ENCODE results near the gene LAMTOR1.

Gene LAMTOR1

GRCh38 chr11:72067676-72068075, 35.4 kb downstream of the LAMTOR1 start:
- H3K4me1 ChIP-seq (ENCODE audit: control insufficient read depth, insufficient read depth, low read length) = peaks cover 23% of the 10 kb centered on the region

DNA sequence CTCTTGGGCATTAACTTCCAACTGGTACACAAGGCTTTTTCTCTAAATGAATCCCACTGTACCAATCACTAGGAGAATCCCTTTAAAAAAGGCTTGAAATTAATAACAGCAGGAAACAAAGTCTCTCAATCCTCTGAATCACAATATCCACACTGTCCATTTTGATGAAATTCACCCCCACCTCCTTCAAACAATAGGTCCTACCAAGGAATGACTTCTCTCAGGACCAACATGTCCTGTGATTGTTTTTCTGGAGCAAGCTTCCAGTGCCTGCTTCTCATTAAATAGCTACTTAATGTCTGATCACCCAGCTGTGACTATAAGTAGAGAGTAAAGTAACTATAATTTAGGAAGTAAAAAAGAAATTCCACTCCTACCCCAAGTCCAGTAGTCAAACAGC, 35.8 kb downstream of the LAMTOR1 start:
- Histone ChIP-seq H3K4me3 (ENCODE audit: low read depth, low read length) (no peak overlapping the region), H3K4me1 (ENCODE audit: control insufficient read depth, insufficient read depth, low read length) (peaks cover 20% of the 10 kb centered on the region), H3K36me3 (ENCODE audit: control insufficient read depth, insufficient read depth, low read length) (peaks cover 24% of the 10 kb centered on the region), H3K9me3 (ENCODE audit: control insufficient read depth, insufficient read depth, low read depth, low read length) (no peaks in the 10 kb centered on the region), H3K9ac (ENCODE audit: low read length) (no peak overlapping the region), H3K27ac (ENCODE audit: low read depth, low read length) (no peak overlapping the region), H3K27me3 (ENCODE audit: control insufficient read depth, insufficient read depth, low read length) (no peaks in the 10 kb centered on the region)

More at GRCh38 chr11:72067676-72068075, 35.4 kb downstream of the LAMTOR1 start:
- no peaks in the 10 kb centered on the region for H3K27me3 ChIP-seq (ENCODE audit: control insufficient read depth, insufficient read depth, low read length)
- no peak overlapping the region for H3K9ac ChIP-seq (ENCODE audit: low read length)
- H3K4me3 ChIP-seq (ENCODE audit: low read depth, low read length) = no peak overlapping the region
- peaks cover 24% of the 10 kb centered on the region for H3K36me3 ChIP-seq (ENCODE audit: control insufficient read depth, insufficient read depth, low read length)
- H3K9me3 ChIP-seq (ENCODE audit: control insufficient read depth, insufficient read depth, low read depth, low read length) = no peaks in the 10 kb centered on the region
- H3K27ac ChIP-seq (ENCODE audit: low read depth, low read length) = no peak overlapping the region

- H3K27ac ChIP-seq (ENCODE audit: low read depth, low read length) = no peak overlapping the region
- H3K4me1 ChIP-seq (ENCODE audit: control insufficient read depth, insufficient read depth, low read length) = peaks cover 16% of the 10 kb centered on the region
- H3K27me3 ChIP-seq (ENCODE audit: control insufficient read depth, insufficient read depth, low read length) = no peaks in the 10 kb centered on the region
- peaks cover 26% of the 10 kb centered on the region for H3K36me3 ChIP-seq (ENCODE audit: control insufficient read depth, insufficient read depth, low read length)
- H3K9ac ChIP-seq (ENCODE audit: low read length) = no peak overlapping the region
- no peak overlapping the region for H3K4me3 ChIP-seq (ENCODE audit: low read depth, low read length)
- no peaks in the 10 kb centered on the region for H3K9me3 ChIP-seq (ENCODE audit: control insufficient read depth, insufficient read depth, low read depth, low read length)
These were observed 36.2 kb downstream of the LAMTOR1 start for GRCh38 chr11:72066855-72067254.

GRCh38 chr11:72061739-72062396, 41.2 kb downstream of the LAMTOR1 start:
- Histone ChIP-seq H3K9ac (ENCODE audit: low read length) (no peak overlapping the region), H3K36me3 (ENCODE audit: control insufficient read depth, insufficient read depth, low read length) (peaks cover 22% of the 10 kb centered on the region), H3K27ac (ENCODE audit: low read depth, low read length) (no peak overlapping the region), H3K27me3 (ENCODE audit: control insufficient read depth, insufficient read depth, low read length) (no peaks in the 10 kb centered on the region), H3K9me3 (ENCODE audit: control insufficient read depth, insufficient read depth, low read depth, low read length) (no peaks in the 10 kb centered on the region), H3K4me3 (ENCODE audit: low read depth, low read length) (no peak overlapping the region), H3K4me1 (ENCODE audit: control insufficient read depth, insufficient read depth, low read length) (no peaks in the 10 kb centered on the region)

DNA sequence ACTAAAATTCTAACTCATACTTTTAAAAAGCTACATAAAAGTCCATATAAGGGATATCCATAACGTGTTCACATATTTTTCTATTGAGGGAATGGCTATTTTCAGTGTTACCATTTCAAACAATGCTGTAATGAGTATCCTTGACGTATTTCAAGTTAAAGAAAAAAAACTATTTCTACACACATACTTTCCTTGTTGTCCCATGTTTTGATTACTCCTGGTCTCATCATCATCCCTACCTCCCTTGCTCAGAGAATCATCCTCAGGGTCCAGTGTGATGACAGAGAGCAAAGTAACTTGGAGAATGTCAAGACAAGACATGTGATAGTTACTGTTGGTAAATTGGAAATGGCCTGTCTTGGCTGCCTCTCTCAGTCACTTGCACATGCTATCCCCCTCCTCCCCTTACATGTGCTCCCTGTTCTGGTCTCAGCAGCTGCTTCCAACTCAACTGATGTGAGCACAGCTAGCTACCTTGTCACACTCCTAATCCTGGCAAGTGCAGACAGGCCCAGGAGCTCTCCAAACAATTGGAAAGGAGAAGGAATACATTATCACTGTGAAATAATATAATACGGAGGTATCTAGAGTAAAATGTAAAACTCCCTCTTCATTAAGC, 44.6 kb downstream of the LAMTOR1 start:
- no peaks in the 10 kb centered on the region for H3K27me3 ChIP-seq (ENCODE audit: control insufficient read depth, insufficient read depth, low read length)
- H3K4me1 ChIP-seq (ENCODE audit: control insufficient read depth, insufficient read depth, low read length) = peaks cover 5% of the 10 kb centered on the region; the same call in 1 of the 2 replicates
- H3K36me3 ChIP-seq (ENCODE audit: control insufficient read depth, insufficient read depth, low read length) = peaks cover 17% of the 10 kb centered on the region
- no peaks in the 10 kb centered on the region for H3K9me3 ChIP-seq (ENCODE audit: control insufficient read depth, insufficient read depth, low read depth, low read length)
- H3K4me3 ChIP-seq (ENCODE audit: low read depth, low read length) = no peak overlapping the region
- H3K9ac ChIP-seq (ENCODE audit: low read length) = no peak overlapping the region
- no peak overlapping the region for H3K27ac ChIP-seq (ENCODE audit: low read depth, low read length)

GRCh38 chr11:72048766-72049460, 54.2 kb downstream of the LAMTOR1 start:
- Histone ChIP-seq H3K4me1 (ENCODE audit: control insufficient read depth, insufficient read depth, low read length) (peaks cover 8% of the 10 kb centered on the region), H3K27ac (ENCODE audit: low read depth, low read length) (no peak overlapping the region), H3K9me3 (ENCODE audit: control insufficient read depth, insufficient read depth, low read depth, low read length) (no peaks in the 10 kb centered on the region), H3K9ac (ENCODE audit: low read length) (no peak overlapping the region), H3K36me3 (ENCODE audit: control insufficient read depth, insufficient read depth, low read length) (0 out of 2 replicates have a peak, but pooled peaks cover 2% of the 10 kb centered on the region), H3K4me3 (ENCODE audit: low read depth, low read length) (no peak overlapping the region), H3K27me3 (ENCODE audit: control insufficient read depth, insufficient read depth, low read length) (no peaks in the 10 kb centered on the region)
